ES-I3 (cell line): ENCODE data around the gene FKBP4.

Experiments used
- H3K36me3 ChIP-seq: 2 replicates; pipeline ENCODE4 v1.6.1; 2013; ENCODE audit warnings: mild to moderate bottlenecking, low read length, control low read depth, moderate library complexity; ENCODE audit not compliant: insufficient read depth
- H3K4me1 ChIP-seq: 2 replicates; pipeline ENCODE4 v1.6.1; 2013; ENCODE audit warnings: mild to moderate bottlenecking, control low read depth, low read length; ENCODE audit not compliant: insufficient read depth
- H3K9ac ChIP-seq: 2 replicates; pipeline ENCODE4 v1.6.1; 2013; ENCODE audit warnings: low read depth, mild to moderate bottlenecking, low read length, moderate library complexity
- H3K9me3 ChIP-seq: 2 replicates; pipeline ENCODE4 v1.6.1; 2013; ENCODE audit warnings: mild to moderate bottlenecking, low read length, moderate library complexity; ENCODE audit not compliant: control insufficient read depth, insufficient read depth

Gene FKBP4, protein sequence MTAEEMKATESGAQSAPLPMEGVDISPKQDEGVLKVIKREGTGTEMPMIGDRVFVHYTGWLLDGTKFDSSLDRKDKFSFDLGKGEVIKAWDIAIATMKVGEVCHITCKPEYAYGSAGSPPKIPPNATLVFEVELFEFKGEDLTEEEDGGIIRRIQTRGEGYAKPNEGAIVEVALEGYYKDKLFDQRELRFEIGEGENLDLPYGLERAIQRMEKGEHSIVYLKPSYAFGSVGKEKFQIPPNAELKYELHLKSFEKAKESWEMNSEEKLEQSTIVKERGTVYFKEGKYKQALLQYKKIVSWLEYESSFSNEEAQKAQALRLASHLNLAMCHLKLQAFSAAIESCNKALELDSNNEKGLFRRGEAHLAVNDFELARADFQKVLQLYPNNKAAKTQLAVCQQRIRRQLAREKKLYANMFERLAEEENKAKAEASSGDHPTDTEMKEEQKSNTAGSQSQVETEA

GRCh38 chr12:2794736-2795289, at the start of gene FKBP4:
Gene FKBP4 (plus strand): TSS chr12:2794970. CDS start chr12:2795140, 170 bp downstream.
- Histone ChIP-seq H3K9me3 (no peaks in the 10 kb centered on the region), H3K36me3 (peaks cover 15% of the 10 kb centered on the region), H3K4me1 (peaks cover 5% of the 10 kb centered on the region), H3K9ac (peak within 1 kb of the TSS; percentile 57)

DNA sequence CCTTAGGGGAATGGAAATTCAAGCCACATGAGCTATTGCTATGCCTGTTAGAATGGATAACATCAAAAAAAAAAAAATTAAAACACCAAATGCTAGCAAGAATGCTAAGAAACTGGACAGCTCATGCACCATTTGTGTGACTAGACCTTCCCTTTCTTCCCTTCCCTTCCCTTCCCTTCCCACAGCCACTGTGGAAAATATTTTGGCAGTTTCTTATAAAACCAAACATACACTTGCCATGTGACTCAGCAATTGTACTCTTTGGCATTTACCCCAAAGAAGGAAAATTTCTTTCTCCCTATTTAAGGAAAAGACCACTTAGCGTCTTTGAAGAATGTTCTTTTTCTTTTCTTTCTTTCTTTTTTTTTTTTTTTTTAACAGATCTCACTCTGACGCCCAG, 49.1 kb upstream of the FKBP4 start:
- Histone ChIP-seq H3K4me1 (no peaks in the 10 kb centered on the region), H3K9me3 (no peaks in the 10 kb centered on the region), H3K9ac (no peak overlapping the region), H3K36me3 (no peaks in the 10 kb centered on the region)

DNA sequence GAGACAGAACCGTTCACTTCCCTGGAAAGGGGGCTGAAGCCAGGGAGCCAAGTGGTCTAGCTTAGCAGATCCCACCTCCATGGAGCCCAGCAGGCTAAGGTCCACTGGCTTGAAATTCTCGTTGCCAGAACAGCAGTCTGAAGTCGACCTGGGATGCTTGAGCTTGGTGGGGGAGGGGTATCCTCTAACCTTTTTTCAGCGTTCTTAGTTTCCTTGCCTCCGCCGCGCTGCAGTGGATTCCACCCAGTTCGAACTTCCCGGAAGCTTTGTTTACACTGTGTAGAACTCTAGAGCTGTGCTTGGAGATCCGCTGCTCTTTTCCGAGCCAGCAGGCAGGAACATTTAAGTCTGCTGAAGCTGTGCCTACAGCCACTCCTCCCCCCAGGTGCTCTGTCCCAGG, 45.2 kb upstream of the FKBP4 start:
- Histone ChIP-seq H3K4me1 (no peaks in the 10 kb centered on the region; the same call in 1 of the 2 replicates), H3K36me3 (no peaks in the 10 kb centered on the region), H3K9ac (no peak overlapping the region; the same call in 1 of the 2 replicates)

DNA sequence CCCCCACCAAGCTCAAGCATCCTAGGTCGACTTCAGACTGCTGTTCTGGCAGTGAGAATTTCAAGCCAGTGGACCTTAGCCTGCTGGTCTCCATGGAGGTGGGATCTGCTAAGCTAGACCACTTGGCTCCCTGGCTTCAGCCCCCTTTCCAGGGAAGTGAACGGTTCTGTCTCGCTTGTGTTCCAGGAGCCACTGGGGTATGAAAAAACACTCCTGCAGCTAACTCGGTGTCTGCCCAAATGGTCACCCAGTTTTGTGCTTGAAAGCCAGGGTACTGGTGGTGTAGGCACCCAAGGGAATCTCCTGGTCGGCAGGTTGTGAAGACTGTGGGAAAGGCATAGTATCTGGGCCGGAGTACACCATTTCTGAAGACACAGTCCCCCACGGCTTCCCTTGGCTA, 44.6 kb upstream of the FKBP4 start:
- no peaks in the 10 kb centered on the region; the same call in 1 of the 2 replicates for H3K4me1 ChIP-seq
- H3K9me3 ChIP-seq, result no peaks in the 10 kb centered on the region
- no peaks in the 10 kb centered on the region for H3K36me3 ChIP-seq
- H3K9ac ChIP-seq, result no peak overlapping the region

More for the DNA sequence above, 45.2 kb upstream of the FKBP4 start:
- no peaks in the 10 kb centered on the region for H3K9me3 ChIP-seq

DNA sequence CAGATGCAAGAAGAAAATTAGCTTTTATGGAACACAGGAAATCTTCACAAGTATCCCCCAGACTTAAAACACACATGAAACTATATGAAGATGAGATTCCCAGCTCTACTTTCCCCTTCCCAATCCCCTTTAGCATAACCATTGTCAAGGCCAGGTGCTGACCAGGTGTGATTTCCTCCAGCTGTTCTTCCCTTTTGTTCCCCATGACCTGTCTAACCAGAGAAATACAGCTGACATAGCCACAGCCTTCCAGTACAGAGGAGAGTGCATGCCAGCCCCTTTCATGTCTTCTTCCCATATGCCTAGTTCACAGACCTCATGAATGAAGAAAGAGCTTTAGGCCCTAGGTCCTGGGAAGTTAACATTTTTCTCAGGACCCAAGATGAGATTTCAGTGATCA, 43.5 kb upstream of the FKBP4 start:
- H3K36me3 ChIP-seq, result no peaks in the 10 kb centered on the region
- no peak overlapping the region for H3K9ac ChIP-seq
- H3K4me1 ChIP-seq, result no peaks in the 10 kb centered on the region; the same call in 1 of the 2 replicates
- no peaks in the 10 kb centered on the region for H3K9me3 ChIP-seq

- Histone ChIP-seq H3K4me1 (no peaks in the 10 kb centered on the region; the same call in 1 of the 2 replicates), H3K9ac (no peak overlapping the region), H3K9me3 (no peaks in the 10 kb centered on the region), H3K36me3 (no peaks in the 10 kb centered on the region)
These were observed 43.1 kb upstream of the FKBP4 start for GRCh38 chr12:2751686-2752085.

DNA sequence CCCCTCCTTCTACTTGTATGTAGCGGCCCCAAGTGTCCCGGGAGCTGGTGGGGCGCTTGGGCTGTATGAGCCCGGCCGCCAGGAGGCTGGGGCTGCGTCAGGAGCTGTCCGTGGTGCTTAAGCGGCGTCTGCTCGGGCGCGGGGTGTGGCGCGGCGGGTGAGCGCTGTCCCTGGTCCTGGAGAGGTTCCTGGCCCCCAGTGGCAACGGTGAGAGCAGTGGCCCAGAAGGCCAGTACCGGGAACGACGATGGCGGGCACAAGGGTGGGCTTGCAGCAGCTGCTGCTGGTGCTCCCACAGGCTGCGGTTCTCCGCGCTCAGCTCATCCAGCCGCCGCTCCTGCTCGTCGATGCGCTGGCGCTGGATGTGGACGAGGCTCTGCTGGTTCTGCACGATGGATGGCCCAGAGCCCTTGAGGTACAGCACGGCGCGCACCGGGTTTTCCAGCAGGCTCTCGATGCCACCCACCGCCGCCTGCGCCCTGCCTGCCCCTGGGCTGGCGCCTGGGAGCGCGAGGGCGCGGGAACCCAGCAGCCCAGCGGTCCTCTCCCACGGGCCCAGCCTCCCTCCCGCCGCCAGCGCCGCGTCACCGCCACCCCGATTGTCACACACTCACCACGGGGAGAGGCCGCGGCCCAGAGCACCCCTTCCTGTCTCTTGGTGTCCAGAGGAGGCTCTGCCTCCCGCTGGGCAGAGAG, 41.9 kb upstream of the FKBP4 start:
- Histone ChIP-seq H3K9ac (no peak overlapping the region), H3K36me3 (no peaks in the 10 kb centered on the region), H3K4me1 (no peaks in the 10 kb centered on the region; the same call in 1 of the 2 replicates), H3K9me3 (no peaks in the 10 kb centered on the region)

DNA sequence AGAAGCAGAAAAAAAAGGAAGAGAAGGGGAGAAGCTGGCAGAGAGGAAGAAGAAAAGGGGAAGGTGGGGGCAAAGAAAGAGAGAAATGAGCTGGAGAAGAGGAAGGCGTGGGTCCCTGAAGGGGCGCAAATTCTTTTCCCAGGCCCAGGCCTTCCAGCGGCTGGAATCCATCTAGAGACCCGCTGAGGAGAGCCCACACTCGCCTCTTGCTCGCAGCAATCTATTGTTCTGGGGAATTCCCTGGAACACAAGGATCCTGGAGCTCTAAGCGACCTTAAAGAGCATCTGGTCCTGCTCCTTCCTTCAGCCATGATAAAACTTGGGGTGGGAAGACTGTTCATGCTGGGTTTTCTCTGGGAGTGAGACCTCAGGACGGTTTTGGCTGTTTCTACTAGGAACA, 41.2 kb upstream of the FKBP4 start:
- Histone ChIP-seq H3K36me3 (no peaks in the 10 kb centered on the region), H3K9me3 (no peaks in the 10 kb centered on the region), H3K4me1 (no peaks in the 10 kb centered on the region; the same call in 1 of the 2 replicates), H3K9ac (no peak overlapping the region)

GRCh38 chr12:2754208-2754607, 40.6 kb upstream of the FKBP4 start:
- Histone ChIP-seq H3K9ac (no peak overlapping the region), H3K36me3 (no peaks in the 10 kb centered on the region), H3K4me1 (no peaks in the 10 kb centered on the region; the same call in 1 of the 2 replicates), H3K9me3 (no peaks in the 10 kb centered on the region)

DNA sequence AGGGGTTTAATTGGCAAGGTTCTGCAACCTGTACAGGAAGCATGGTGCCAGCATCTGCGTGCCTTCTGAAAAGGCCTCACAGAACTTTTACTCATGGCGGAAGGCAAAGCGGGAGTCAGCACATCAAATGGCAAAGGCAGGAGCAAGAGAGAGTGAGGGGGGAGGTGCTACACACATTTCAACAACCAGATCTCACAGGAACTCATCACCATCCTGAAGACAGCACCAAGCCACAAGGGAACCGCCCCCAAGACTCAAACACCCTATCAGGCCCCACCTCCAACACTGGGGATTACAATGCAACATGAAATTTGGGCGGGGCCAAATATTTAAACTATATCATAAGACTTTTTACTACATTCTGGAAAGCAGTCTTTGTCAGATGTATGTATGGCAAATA, 38.0 kb upstream of the FKBP4 start:
- Histone ChIP-seq H3K4me1 (no peaks in the 10 kb centered on the region), H3K9ac (no peak overlapping the region), H3K36me3 (no peaks in the 10 kb centered on the region), H3K9me3 (no peaks in the 10 kb centered on the region)

GRCh38 chr12:2759733-2760132, 35.0 kb upstream of the FKBP4 start:
- H3K36me3 ChIP-seq, result no peaks in the 10 kb centered on the region
- no peaks in the 10 kb centered on the region for H3K9me3 ChIP-seq
- H3K9ac ChIP-seq, result no peak overlapping the region
- no peaks in the 10 kb centered on the region for H3K4me1 ChIP-seq

DNA sequence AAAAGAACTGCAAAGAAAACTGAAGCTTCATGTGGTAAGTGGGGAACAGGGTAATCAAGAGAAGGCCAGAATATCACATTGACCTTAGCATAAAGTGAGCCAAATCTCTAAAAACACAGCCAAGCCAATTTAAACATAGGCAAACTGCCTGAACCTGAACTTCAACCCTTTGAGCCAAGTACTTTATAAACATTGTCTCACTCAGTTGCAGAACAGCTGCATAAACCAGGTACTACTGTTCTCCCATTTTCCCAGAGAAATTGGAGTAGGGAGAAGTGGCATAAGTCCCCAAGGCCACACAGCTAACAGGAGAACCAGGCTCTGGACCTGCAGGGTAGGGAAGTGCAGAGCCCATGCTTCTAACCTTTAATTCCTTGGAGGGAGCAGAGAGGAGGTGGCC, 30.4 kb upstream of the FKBP4 start:
- no peak overlapping the region for H3K9ac ChIP-seq
- H3K36me3 ChIP-seq, result no peaks in the 10 kb centered on the region
- no peaks in the 10 kb centered on the region for H3K4me1 ChIP-seq
- H3K9me3 ChIP-seq, result no peaks in the 10 kb centered on the region

GRCh38 chr12:2765052-2765451, 29.7 kb upstream of the FKBP4 start:
- H3K9me3 ChIP-seq, result no peaks in the 10 kb centered on the region
- H3K36me3 ChIP-seq, result no peaks in the 10 kb centered on the region
- H3K9ac ChIP-seq, result no peak overlapping the region
- H3K4me1 ChIP-seq, result no peaks in the 10 kb centered on the region

GRCh38 chr12:2765608-2766007, 29.2 kb upstream of the FKBP4 start:
- Histone ChIP-seq H3K9ac (no peak overlapping the region), H3K9me3 (no peaks in the 10 kb centered on the region), H3K36me3 (no peaks in the 10 kb centered on the region), H3K4me1 (no peaks in the 10 kb centered on the region)
